A673 (cell line): Measurements from ENCODE around the gene DPP7.

Experiments used
- CTCF ChIP-seq: fragments of 300-800, 200-600 bp; sonication (generic); conservative IDR thresholded peaks from 2 replicates; pipeline ENCODE4 v1.5.1; 2017; ENCODE audit warnings: low read depth, mild to moderate bottlenecking, antibody characterized with exemption, low read length, moderate library complexity, mixed read lengths
- EZH2 ChIP-seq: fragments of 200-600 bp; sonication (generic); IDR thresholded peaks from 2 replicates; pipeline ENCODE4 v1.6.1; 2017; ENCODE audit warnings: borderline replicate concordance, low read depth, mild to moderate bottlenecking, mixed read lengths, antibody characterized with exemption, low read length; ENCODE audit not compliant: poor library complexity, severe bottlenecking

- TF ChIP-seq CTCF: no peak
- no peak for TF ChIP-seq EZH2
Measured at GRCh38 chr9:137148661-137149060, 34.1 kb upstream of the DPP7 start.
